PC-3 (cell line): ENCODE results near the gene SNN. TPM values are rescaled to one million over a fixed set of nuclear protein-coding genes. Genes with fewer than 3 reads are reported as not detected.

Experiments
- ATAC-seq: fragments of 200-7000 bp; cut with Tn5 transposase; 2 replicates; pipeline ENCODE4 v1.9.1; 2020; ENCODE audit warnings: mild to moderate bottlenecking, moderate library complexity
- BruUV-seq: library from RNA; stranded (reverse); fragments of 400-500 nt; replicated peaks from 2 replicates; lab custom pipeline; 2021; lab: Mats Ljungman, UMichigan
- CTCF ChIA-PET: fragments of 300-600 bp; sonication (Branson Sonifier 250); formaldehyde crosslinking; loops from one replicate; lab custom pipeline; 2022; ENCODE audit warnings: antibody characterized with exemption; lab: Charles Lee
- POLR2A ChIA-PET: fragments of 300-600 bp; sonication (Branson Sonifier 250); formaldehyde crosslinking; loops from one replicate; lab custom pipeline; 2022; ENCODE audit warnings: antibody characterized with exemption; ENCODE audit not compliant: unreplicated experiment; lab: Charles Lee
- DNase-seq: peaks from one replicate; pipeline ENCODE4 v3.0.0-alpha.2; 2015
- H2AFZ ChIP-seq: fragments of 300-600 bp; sonication (generic); 2 replicates; pipeline ENCODE4 v1.6.0; 2016; ENCODE audit warnings: antibody characterized with exemption, low read length
- H3F3A ChIP-seq: fragments of 300-600 bp; sonication (generic); one replicate; pipeline ENCODE4 v1.6.0; 2017; ENCODE audit warnings: antibody characterized with exemption, low read length, control low read depth, mild to moderate bottlenecking; ENCODE audit not compliant: unreplicated experiment
- H3K27ac ChIP-seq: fragments of 300-600 bp; sonication (generic); 2 replicates; pipeline ENCODE4 v1.5.1; 2016; ENCODE audit warnings: mild to moderate bottlenecking, low read length
- H3K27me3 ChIP-seq: fragments of 300-600 bp; sonication (generic); 2 replicates; pipeline ENCODE4 v1.6.1; 2016; ENCODE audit warnings: low read length, mixed read lengths
- H3K36me3 ChIP-seq: fragments of 300-600 bp; sonication (generic); 2 replicates; pipeline ENCODE4 v1.6.1; 2016; ENCODE audit warnings: low read depth, mixed run types, low read length, mixed read lengths
- H3K4me1 ChIP-seq: fragments of 300-600 bp; sonication (generic); 2 replicates; pipeline ENCODE4 v1.5.1; 2016; ENCODE audit warnings: low read length; ENCODE audit not compliant: insufficient read depth
- H3K4me2 ChIP-seq: fragments of 300-600 bp; sonication (generic); 2 replicates; pipeline ENCODE4 v1.6.0; 2016; ENCODE audit warnings: low read length
- H3K4me3 ChIP-seq: fragments of 300-600 bp; sonication (generic); 2 replicates; pipeline ENCODE4 v1.5.1; 2016; ENCODE audit warnings: mild to moderate bottlenecking, low read length, mixed read lengths
- H3K79me2 ChIP-seq: fragments of 300-600 bp; sonication (generic); 2 replicates; pipeline ENCODE4 v1.6.1; 2017; ENCODE audit warnings: low read length, mixed read lengths
- H3K9ac ChIP-seq: fragments of 300-600 bp; sonication (generic); 2 replicates; pipeline ENCODE4 v1.6.0; 2016; ENCODE audit warnings: mild to moderate bottlenecking, low read length
- H3K9me2 ChIP-seq: fragments of 300-600 bp; sonication (generic); replicated peaks from 2 replicates; pipeline ENCODE4 v1.6.1; 2016; ENCODE audit warnings: mixed run types, low read length, mixed read lengths
- H3K9me3 ChIP-seq: fragments of 300-600 bp; sonication (generic); 2 replicates; pipeline ENCODE4 v1.6.1; 2016; ENCODE audit warnings: low read length, mixed read lengths
- H4K20me1 ChIP-seq: fragments of 300-600 bp; sonication (generic); 2 replicates; pipeline ENCODE4 v1.6.1; 2016; ENCODE audit warnings: low read length, mixed read lengths
- EZH2 ChIP-seq: fragments of 300-600 bp; sonication (generic); IDR thresholded peaks from one replicate; pipeline ENCODE4 v1.6.1; 2017; ENCODE audit warnings: antibody characterized with exemption, mild to moderate bottlenecking, low read length; ENCODE audit not compliant: unreplicated experiment
- EZH2phosphoT487 ChIP-seq: fragments of 300-600 bp; sonication (generic); IDR thresholded peaks from 2 replicates; pipeline ENCODE4 v1.6.1; 2018; ENCODE audit warnings: mild to moderate bottlenecking, antibody characterized with exemption, low read length, borderline replicate concordance
- intact Hi-C: fragments of 100-400 bp; cut with micrococcal nuclease; formaldehyde crosslinking; loops from 2 replicates; pipeline ENCODE4 v1.9.0; 2023
- total RNA-seq: library from RNA; depleted of rRNA; stranded (reverse); fragments of >200 nt; gene quantifications from 2 replicates; pipeline ENCODE4 v1.2.3, GENCODE V29; 2014
- TF ChIP-seq, protein P1 (sequence below): fragments of 300-600 bp; sonication (generic); conservative IDR thresholded peaks from 2 replicates; pipeline ENCODE4 v1.5.1; 2017; ENCODE audit warnings: antibody characterized with exemption, low read depth, mild to moderate bottlenecking, low read length

The SNN gene
- total RNA-seq, 1 experiment from 2014 or later: 4.3 TPM

DNA sequence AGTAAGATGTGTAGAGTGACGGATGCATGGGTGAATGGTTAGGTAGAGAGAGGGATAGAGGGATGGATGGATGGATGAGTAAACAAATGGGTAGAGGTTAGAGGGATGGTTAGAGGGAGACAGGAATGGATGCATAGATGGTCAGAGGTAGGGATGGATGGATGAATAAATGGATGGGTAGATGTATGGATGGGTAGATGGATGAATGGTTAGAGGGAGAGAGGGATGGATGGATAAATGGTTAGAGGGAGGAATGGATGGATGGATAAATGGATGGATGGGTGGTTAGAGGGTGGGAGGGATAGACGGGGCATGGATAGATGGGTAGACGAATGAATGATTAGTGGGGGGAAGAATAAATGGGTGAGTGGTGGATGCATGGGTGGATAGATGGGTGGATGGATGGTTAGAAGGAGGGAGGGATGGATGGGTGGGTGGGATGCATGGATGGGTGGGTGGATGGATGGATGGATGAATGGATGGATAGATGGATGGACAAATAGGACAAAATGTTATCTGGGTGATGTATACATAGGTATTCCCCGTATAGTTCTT, 29.2 kb upstream of the SNN start:
- Histone ChIP-seq H3K27ac (no peak overlapping the region), H3K27me3 (no peaks in the 10 kb centered on the region), H4K20me1 (no peaks in the 10 kb centered on the region), H3K9me2 (no peaks in the 10 kb centered on the region), H2AFZ (no peak overlapping the region), H3K4me3 (no peak overlapping the region), H3K9ac (no peak overlapping the region), H3K9me3 (no peaks in the 10 kb centered on the region), H3K36me3 (no peaks in the 10 kb centered on the region), H3K4me2 (no peak overlapping the region), H3K4me1 (peaks cover 17% of the 10 kb centered on the region), H3K79me2 (no peaks in the 10 kb centered on the region), H3F3A (no peaks in the 10 kb centered on the region)
- BruUV-seq: no TSS peak
- no peak for DNase-seq
- CTCF ChIA-PET: no interaction called here
- intact Hi-C loops: no loop called here
- TF ChIP-seq, protein P1, sequence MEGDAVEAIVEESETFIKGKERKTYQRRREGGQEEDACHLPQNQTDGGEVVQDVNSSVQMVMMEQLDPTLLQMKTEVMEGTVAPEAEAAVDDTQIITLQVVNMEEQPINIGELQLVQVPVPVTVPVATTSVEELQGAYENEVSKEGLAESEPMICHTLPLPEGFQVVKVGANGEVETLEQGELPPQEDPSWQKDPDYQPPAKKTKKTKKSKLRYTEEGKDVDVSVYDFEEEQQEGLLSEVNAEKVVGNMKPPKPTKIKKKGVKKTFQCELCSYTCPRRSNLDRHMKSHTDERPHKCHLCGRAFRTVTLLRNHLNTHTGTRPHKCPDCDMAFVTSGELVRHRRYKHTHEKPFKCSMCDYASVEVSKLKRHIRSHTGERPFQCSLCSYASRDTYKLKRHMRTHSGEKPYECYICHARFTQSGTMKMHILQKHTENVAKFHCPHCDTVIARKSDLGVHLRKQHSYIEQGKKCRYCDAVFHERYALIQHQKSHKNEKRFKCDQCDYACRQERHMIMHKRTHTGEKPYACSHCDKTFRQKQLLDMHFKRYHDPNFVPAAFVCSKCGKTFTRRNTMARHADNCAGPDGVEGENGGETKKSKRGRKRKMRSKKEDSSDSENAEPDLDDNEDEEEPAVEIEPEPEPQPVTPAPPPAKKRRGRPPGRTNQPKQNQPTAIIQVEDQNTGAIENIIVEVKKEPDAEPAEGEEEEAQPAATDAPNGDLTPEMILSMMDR: no peak
- no peak for ATAC-seq
- POLR2A ChIA-PET: no interaction called here

DNA sequence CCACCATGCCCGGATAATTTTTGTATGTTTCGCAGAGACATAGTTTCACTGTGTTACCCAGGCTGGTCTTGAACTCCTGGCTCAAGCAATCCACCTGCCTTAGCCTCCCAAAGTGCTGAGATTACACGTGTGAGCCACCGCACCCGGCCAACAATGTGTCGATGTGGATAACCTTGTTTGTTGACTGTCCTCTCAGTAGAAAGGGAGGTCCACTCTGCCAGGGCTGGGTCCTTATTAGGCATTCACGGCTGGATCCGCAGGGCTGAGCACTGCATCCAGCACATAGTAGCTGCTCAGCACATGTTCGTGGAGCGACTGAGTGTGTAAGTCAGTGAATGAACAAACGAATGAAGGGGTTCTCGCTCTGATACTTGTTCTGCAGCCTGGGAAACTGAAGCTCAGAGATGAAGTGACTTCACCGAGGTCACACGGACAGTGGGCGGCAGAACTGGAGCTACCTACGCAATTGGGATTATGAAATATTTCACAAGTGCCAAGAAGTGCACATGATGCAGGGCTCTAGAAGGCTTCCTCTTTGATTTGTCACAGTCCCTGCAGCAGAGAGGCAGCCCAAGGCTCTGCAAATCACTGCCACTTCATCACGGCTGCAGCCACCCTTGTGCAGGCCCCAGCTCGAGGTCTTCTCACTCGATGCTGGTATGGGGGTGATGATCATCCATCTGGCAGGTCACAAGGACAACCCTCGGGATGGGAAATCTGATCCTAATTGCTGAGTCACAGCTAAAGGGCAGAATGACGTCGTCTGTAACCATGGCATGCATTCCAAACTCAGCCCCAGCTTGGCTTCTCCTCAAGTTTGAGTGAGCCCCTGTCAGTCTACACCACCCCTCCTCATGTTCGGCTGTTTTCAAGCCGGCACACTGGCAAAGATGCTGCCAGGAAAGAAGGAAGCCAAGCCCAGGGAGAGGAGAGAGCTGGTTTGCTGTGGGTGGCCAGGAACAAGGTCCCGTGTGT, 28.0 kb upstream of the SNN start:
- CTCF ChIA-PET: interaction anchor here (1.6 kb wide), 1 partner anchor 108 kb away, joined by 7 read pairs; no protein-coding TSS in a partner anchor
- Histone ChIP-seq H3K27ac (peak overlapping the region; percentile 63), H3K4me2 (0 out of 2 replicates have a peak overlapping the region, but pooled peaks have one; percentile 4), H2AFZ (peak overlapping the region; percentile 23), H4K20me1 (no peaks in the 10 kb centered on the region), H3K9ac (peak overlapping the region; percentile 41), H3K9me2 (no peaks in the 10 kb centered on the region), H3F3A (no peaks in the 10 kb centered on the region), H3K4me1 (peaks cover 17% of the 10 kb centered on the region), H3K9me3 (no peaks in the 10 kb centered on the region), H3K79me2 (no peaks in the 10 kb centered on the region), H3K4me3 (no peak overlapping the region), H3K27me3 (no peaks in the 10 kb centered on the region), H3K36me3 (no peaks in the 10 kb centered on the region)
- TF ChIP-seq EZH2phosphoT487 (no peak), EZH2 (no peak)
- TF ChIP-seq, protein P1: no peak
- intact Hi-C loops: loop anchor here (5.0 kb wide), 1 partner anchor 108 kb away; no protein-coding TSS in a partner anchor
- POLR2A ChIA-PET: no interaction called here
- DNase-seq: peak; percentile 56
- BruUV-seq: no TSS peak
- no peak; the same call in 1 of the 2 replicates for ATAC-seq
